SK-N-SH (cell line): ENCODE measurements around the gene PRR16. TPM values are rescaled to one million over a fixed set of nuclear protein-coding genes. Genes with fewer than 3 reads are reported as not detected.

Source experiments
- CTCF ChIA-PET: fragments of 300-600, 350-600 bp; formaldehyde crosslinking; extraction: SDS; loops from one replicate; lab custom pipeline; 2021; lab: Yijun Ruan, JAX
- POLR2A ChIA-PET: fragments of 350-600 bp; sonication (Branson Sonifier 250); formaldehyde crosslinking; extraction: SDS; loops from one replicate; lab custom pipeline; 2020; ENCODE audit warnings: antibody characterized with exemption, inconsistent platforms; lab: Yijun Ruan, JAX
- DNase-seq: peaks from one replicate; pipeline ENCODE4 v3.0.0; 2012
- H2AFZ ChIP-seq: fragments of 200-600 bp; sonication (generic); 2 replicates; pipeline ENCODE4 v1.8.1; 2016; ENCODE audit warnings: antibody characterized with exemption, mild to moderate bottlenecking, low read depth
- H3F3A ChIP-seq: fragments of 200-600 bp; sonication (generic); replicated peaks from 2 replicates; pipeline ENCODE3; 2016; ENCODE audit warnings: antibody characterized with exemption, mild to moderate bottlenecking; ENCODE audit not compliant: insufficient read depth
- H3K27ac ChIP-seq, 2 experiments: fragments of 200-500 bp in 1 of 2; fragments of 200-600 bp in 1 of 2; sonication (Bioruptor generic) in 1 of 2; sonication (generic), shearing (Covaris generic) in 1 of 2; 2 replicates each; pipeline versions ENCODE4 v1.5.1 to v1.6.1; 2014 to 2016; ENCODE audit warnings: low read depth in 2 of 2, inconsistent platforms in 1 of 2, low read length in 1 of 2, mild to moderate bottlenecking in 1 of 2, mixed read lengths in 1 of 2
- H3K27me3 ChIP-seq: fragments of 200-600 bp; sonication (generic), shearing (Covaris generic); 2 replicates; pipeline ENCODE4 v1.6.1; 2016; ENCODE audit warnings: mixed run types; ENCODE audit not compliant: insufficient read depth
- H3K36me3 ChIP-seq, 2 experiments: fragments of 200-500 bp in 1 of 2; fragments of 200-600 bp in 1 of 2; sonication (Bioruptor generic) in 1 of 2; sonication (generic) in 1 of 2; replicated peaks in 1 of 2; 2 replicates each; pipeline versions ENCODE3 to v1.5.1; 2014 to 2016; ENCODE audit warnings: low read length in 1 of 2, mild to moderate bottlenecking in 1 of 2; ENCODE audit not compliant: insufficient read depth in 2 of 2, control insufficient read depth in 1 of 2
- H3K4me1 ChIP-seq, 2 experiments: fragments of 200-500 bp in 1 of 2; fragments of 200-600 bp in 1 of 2; sonication (Bioruptor generic) in 1 of 2; sonication (generic), shearing (Covaris generic) in 1 of 2; 2 replicates each; pipeline versions ENCODE4 v1.5.1 to v1.6.1; 2014 to 2016; ENCODE audit warnings: low read depth in 1 of 2, low read length in 1 of 2, mixed run types in 1 of 2; ENCODE audit not compliant: insufficient read depth in 2 of 2, control insufficient read depth in 1 of 2
- H3K4me2 ChIP-seq: fragments of 200-600 bp; sonication (generic), shearing (Covaris generic); 2 replicates; pipeline ENCODE4 v1.6.1; 2017; ENCODE audit warnings: mixed run types
- H3K4me3 ChIP-seq, 2 experiments: fragments of 200-500 bp in 1 of 2; fragments of 200-600 bp in 1 of 2; sonication (Bioruptor generic) in 1 of 2; sonication (generic), shearing (Covaris generic) in 1 of 2; 2 replicates each; pipeline versions ENCODE4 v1.5.1 to v1.8.1; 2014 to 2016; ENCODE audit warnings: low read depth in 2 of 2, inconsistent platforms in 1 of 2, low read length in 1 of 2, mild to moderate bottlenecking in 1 of 2, mixed read lengths in 1 of 2, moderate library complexity in 1 of 2
- H3K79me2 ChIP-seq: fragments of 200-600 bp; sonication (generic); 2 replicates; pipeline ENCODE4 v1.8.1; 2017; ENCODE audit warnings: mild to moderate bottlenecking; ENCODE audit not compliant: insufficient read depth
- H3K9ac ChIP-seq: fragments of 200-600 bp; sonication (generic); 2 replicates; pipeline ENCODE4 v1.6.1; 2017; ENCODE audit warnings: mixed run types
- H3K9me2 ChIP-seq: fragments of 200-600 bp; sonication (generic); 2 replicates; pipeline ENCODE4 v1.6.1; 2017; ENCODE audit warnings: mixed run types
- H3K9me3 ChIP-seq: fragments of 200-600 bp; sonication (generic); 2 replicates; pipeline ENCODE4 v1.6.1; 2017; ENCODE audit warnings: mixed run types, mild to moderate bottlenecking, moderate library complexity
- H4K20me1 ChIP-seq: fragments of 200-600 bp; sonication (generic); 2 replicates; pipeline ENCODE4 v1.6.1; 2017; ENCODE audit warnings: mild to moderate bottlenecking, mixed run types; ENCODE audit not compliant: insufficient read depth
- CTCF ChIP-seq: fragments of 200-600 bp; sonication (generic); IDR thresholded peaks from 2 replicates; pipeline ENCODE4 v1.6.1; 2017; ENCODE audit warnings: antibody characterized with exemption, mild to moderate bottlenecking, moderate library complexity
- EP300 ChIP-seq, 2 experiments: IDR thresholded peaks; 2 replicates each; pipeline versions ENCODE4 v1.4.0 to v1.6.1; 2012; ENCODE audit warnings: borderline replicate concordance in 1 of 2, low read depth in 1 of 2, low read length in 1 of 2
- EZH2phosphoT487 ChIP-seq: fragments of 200-600 bp; sonication (generic); IDR thresholded peaks from 2 replicates; pipeline ENCODE4 v1.6.1; 2017; ENCODE audit warnings: low read depth, mixed run types, mild to moderate bottlenecking, antibody characterized with exemption, moderate library complexity, borderline replicate concordance
- FOSL2 ChIP-seq: IDR thresholded peaks from 2 replicates; pipeline ENCODE4 v1.4.0; 2012; ENCODE audit warnings: low read depth, mild to moderate bottlenecking, moderate library complexity, borderline replicate concordance
- FOXM1 ChIP-seq: IDR thresholded peaks from 2 replicates; pipeline ENCODE4 v1.4.0; 2012; ENCODE audit warnings: low read depth, mild to moderate bottlenecking
- GABPA ChIP-seq: IDR thresholded peaks from 2 replicates; pipeline ENCODE4 v1.4.0; 2012; ENCODE audit warnings: low read depth, mild to moderate bottlenecking
- GATA2 ChIP-seq: sonication (generic); formaldehyde crosslinking; IDR thresholded peaks from 2 replicates; pipeline ENCODE4 v1.5.0; 2020; ENCODE audit warnings: mild to moderate bottlenecking, missing genetic modification reagents
- IRF3 ChIP-seq: fragments of 150-350 bp; IDR thresholded peaks from 2 replicates; pipeline ENCODE4 v1.6.1; 2016; ENCODE audit warnings: mild to moderate bottlenecking, low read depth, low read length
- NFIC ChIP-seq: IDR thresholded peaks from 2 replicates; pipeline ENCODE4 v1.4.0; 2012; ENCODE audit warnings: borderline replicate concordance
- RCOR1 ChIP-seq: fragments of 150-350 bp; IDR thresholded peaks from 2 replicates; pipeline ENCODE4 v1.6.1; 2017; ENCODE audit warnings: antibody characterized with exemption, low read length
- RXRA ChIP-seq: IDR thresholded peaks from 2 replicates; pipeline ENCODE4 v1.4.0; 2012; ENCODE audit warnings: low read depth, mild to moderate bottlenecking, borderline replicate concordance
- SIN3A ChIP-seq: IDR thresholded peaks from 2 replicates; pipeline ENCODE4 v1.6.1; 2012; ENCODE audit warnings: low read depth, mild to moderate bottlenecking, low read length, moderate library complexity, borderline replicate concordance
- TCF12 ChIP-seq: IDR thresholded peaks from 2 replicates; pipeline ENCODE4 v1.4.0; 2012
- WGBS: methylation state at CpG from one replicate; pipeline ENCODE4 v1.1.6; 2017; ENCODE audit warnings: low lambda C conversion rate; 5-methylcytosine and 5-hydroxymethylcytosine counted together
- polyA plus RNA-seq, 3 experiments: library from polyadenylated mRNA; depleted of rRNA; stranded (reverse); fragments of >200 nt; gene quantifications; 2 replicates each; pipeline ENCODE4 v1.2.3, GENCODE V29; 2012
- TF ChIP-seq, protein P1 (sequence below): IDR thresholded peaks from 2 replicates; pipeline ENCODE4; 2012
- TF ChIP-seq, protein P2 (sequence below): IDR thresholded peaks from 2 replicates; pipeline ENCODE4 v1.4.0; 2012; ENCODE audit warnings: low read depth

The PRR16 gene
- polyA plus RNA-seq, 1 of the 3 experiments (the other 2 are of a cell fraction), result 26.7 TPM

GRCh38 chr5:120449501-120449900, 14.6 kb upstream of the PRR16 start:
- 66% methylated on average over 3 of the region's 3 CpGs for WGBS
- no peak for DNase-seq
- Histone ChIP-seq H3K9me2 (no peaks in the 10 kb centered on the region; the same call in 1 of the 2 replicates), H3K79me2 (no peaks in the 10 kb centered on the region), H2AFZ (no peak overlapping the region), H3K9me3 (no peaks in the 10 kb centered on the region), H3K36me3 (no peaks in the 10 kb centered on the region), H3K4me1 (peaks cover 2 to 15% of the 10 kb centered on the region in 2 experiments; a peak in 3 of 4 replicates), H3K27ac (peak overlapping the region in 1 of 2 experiments; percentile 38; a peak in 2 of 4 replicates), H3K4me2 (no peak overlapping the region), H3F3A (peaks cover 26% of the 10 kb centered on the region), H4K20me1 (no peaks in the 10 kb centered on the region), H3K4me3 (no peak overlapping the region), H3K9ac (no peak overlapping the region), H3K27me3 (no peaks in the 10 kb centered on the region)
- CTCF ChIA-PET, result no interaction called here
- TF ChIP-seq, protein P1, sequence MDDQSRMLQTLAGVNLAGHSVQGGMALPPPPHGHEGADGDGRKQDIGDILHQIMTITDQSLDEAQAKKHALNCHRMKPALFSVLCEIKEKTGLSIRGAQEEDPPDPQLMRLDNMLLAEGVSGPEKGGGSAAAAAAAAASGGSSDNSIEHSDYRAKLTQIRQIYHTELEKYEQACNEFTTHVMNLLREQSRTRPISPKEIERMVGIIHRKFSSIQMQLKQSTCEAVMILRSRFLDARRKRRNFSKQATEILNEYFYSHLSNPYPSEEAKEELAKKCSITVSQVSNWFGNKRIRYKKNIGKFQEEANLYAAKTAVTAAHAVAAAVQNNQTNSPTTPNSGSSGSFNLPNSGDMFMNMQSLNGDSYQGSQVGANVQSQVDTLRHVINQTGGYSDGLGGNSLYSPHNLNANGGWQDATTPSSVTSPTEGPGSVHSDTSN, result peak; percentile 22; the same call in 1 of the 2 replicates
- no peak for TF ChIP-seq SIN3A
- POLR2A ChIA-PET, result no interaction called here

DNA sequence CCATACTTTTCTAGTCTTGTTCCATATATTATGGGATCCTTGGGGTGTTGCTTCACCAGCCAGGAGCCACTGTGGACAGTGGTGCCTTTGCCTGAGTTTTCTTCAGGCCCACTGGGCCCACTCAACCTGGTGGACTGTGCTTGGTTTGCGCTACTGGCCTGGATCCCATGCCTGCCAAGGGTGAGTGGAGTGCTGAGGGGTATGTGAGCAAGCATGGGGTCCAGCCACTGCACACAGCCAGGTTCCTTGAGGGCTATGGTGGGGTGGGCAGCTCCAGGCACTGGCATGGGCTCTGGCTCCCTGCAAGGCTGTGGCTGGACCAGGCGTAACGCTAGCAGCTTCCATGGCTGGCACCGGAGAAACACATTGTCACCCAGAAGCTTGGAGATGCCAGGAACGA, 13.2 kb upstream of the PRR16 start:
- no peak overlapping the region for H3K4me3 ChIP-seq
- H3F3A ChIP-seq, result peaks cover 27% of the 10 kb centered on the region
- H2AFZ ChIP-seq, result no peak overlapping the region
- H3K9ac ChIP-seq, result no peak overlapping the region
- H3K4me1 ChIP-seq, result peaks cover 2 to 20% of the 10 kb centered on the region in 2 experiments; a peak in 3 of 4 replicates
- H3K36me3 ChIP-seq, result no peaks in the 10 kb centered on the region
- H3K9me3 ChIP-seq, result no peaks in the 10 kb centered on the region
- H3K9me2 ChIP-seq, result no peaks in the 10 kb centered on the region; the same call in 1 of the 2 replicates
- TF ChIP-seq TCF12 (no peak), FOXM1 (no peak), RCOR1 (no peak), NFIC (no peak), EP300 (IDR thresholded peaks at IDR 0.05; ENCODE audit: borderline replicate concordance in 1 of 2, low read depth in 1 of 2, low read length in 1 of 2) (no peak), GABPA (no peak), FOSL2 (no peak), EZH2phosphoT487 (no peak)
- TF ChIP-seq, all 33 proteins: peak for 0
- ChIA-PET CTCF (no interaction called here), POLR2A (no interaction called here)
- H3K27me3 ChIP-seq, result no peaks in the 10 kb centered on the region
- WGBS, result 79% methylated on average over 3 of the region's 5 CpGs
- H3K27ac ChIP-seq, result no peak overlapping the region
- no peak overlapping the region for H3K4me2 ChIP-seq
- DNase-seq, result no peak
- H3K79me2 ChIP-seq, result no peaks in the 10 kb centered on the region
- H4K20me1 ChIP-seq, result no peaks in the 10 kb centered on the region

- DNase-seq, result no peak
- 82% methylated on average over 4 of the region's 9 CpGs for WGBS
- Histone ChIP-seq H3K9me2 (no peaks in the 10 kb centered on the region; the same call in 1 of the 2 replicates), H3K27ac (no peak overlapping the region), H3K27me3 (no peaks in the 10 kb centered on the region), H3K4me3 (no peak overlapping the region), H3K4me1 (peaks cover 0 to 20% of the 10 kb centered on the region in 2 experiments; a peak in 2 of 4 replicates), H3K9me3 (no peaks in the 10 kb centered on the region), H3K4me2 (no peak overlapping the region), H3K79me2 (no peaks in the 10 kb centered on the region), H3K9ac (no peak overlapping the region), H4K20me1 (no peaks in the 10 kb centered on the region), H3F3A (peaks cover 22% of the 10 kb centered on the region), H2AFZ (no peak overlapping the region), H3K36me3 (no peaks in the 10 kb centered on the region)
- ChIA-PET CTCF (no interaction called here), POLR2A (no interaction called here)
- no peak for TF ChIP-seq IRF3
- TF ChIP-seq RXRA, result no peak
- TF ChIP-seq GATA2, result no peak
- TF ChIP-seq, protein P2, sequence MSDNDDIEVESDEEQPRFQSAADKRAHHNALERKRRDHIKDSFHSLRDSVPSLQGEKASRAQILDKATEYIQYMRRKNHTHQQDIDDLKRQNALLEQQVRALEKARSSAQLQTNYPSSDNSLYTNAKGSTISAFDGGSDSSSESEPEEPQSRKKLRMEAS, result no peak
- no peak for TF ChIP-seq GABPA
- TF ChIP-seq TCF12, result no peak
- TF ChIP-seq CTCF, result no peak
Measured at GRCh38 chr5:120451445-120451844, 12.7 kb upstream of the PRR16 start.
